ENCODE results near the gene RNF17. TPM values are rescaled to one million over a fixed set of nuclear protein-coding genes. Genes with fewer than 3 reads are reported as not detected.

Gene RNF17
- total RNA-seq, 1 donor from 2014 or later: not detected

GRCh38 chr13:24887759-24888158, 123.8 kb downstream of the RNF17 start:
- no peak for DNase-seq
- ATAC-seq: no peak

GRCh38 chr13:24888291-24888931, 124.4 kb downstream of the RNF17 start:
- no peak for TF ChIP-seq CTCF (IDR thresholded peaks at IDR 0.05)
- ATAC-seq: no peak
- intact Hi-C loops (cut with DNase I): no loop called here
- Histone ChIP-seq H3K9me3 (no peaks in the 10 kb centered on the region), H3K36me3 (peaks cover 39% of the 10 kb centered on the region), H3K4me3 (no peak overlapping the region), H3K4me1 (no peaks in the 10 kb centered on the region), H3K27ac (no peak overlapping the region), H3K27me3 (ENCODE audit: low read depth) (no peaks in the 10 kb centered on the region)
- DNase-seq: no peak

More at GRCh38 chr13:24887759-24888158, 123.8 kb downstream of the RNF17 start:
- Histone ChIP-seq H3K9me3 (no peaks in the 10 kb centered on the region), H3K4me1 (no peaks in the 10 kb centered on the region), H3K27me3 (ENCODE audit: low read depth) (no peaks in the 10 kb centered on the region), H3K27ac (no peak overlapping the region), H3K4me3 (no peak overlapping the region), H3K36me3 (peaks cover 39% of the 10 kb centered on the region)
- intact Hi-C loops (cut with DNase I): no loop called here
- TF ChIP-seq CTCF (IDR thresholded peaks at IDR 0.05): no peak

- ATAC-seq: no peak
- no peak for DNase-seq
- Histone ChIP-seq H3K4me1 (no peaks in the 10 kb centered on the region), H3K27me3 (ENCODE audit: low read depth) (no peaks in the 10 kb centered on the region), H3K36me3 (peaks cover 27% of the 10 kb centered on the region), H3K27ac (no peak overlapping the region), H3K9me3 (no peaks in the 10 kb centered on the region), H3K4me3 (no peak overlapping the region)
- intact Hi-C loops (cut with DNase I): no loop called here
- no peak for TF ChIP-seq CTCF (IDR thresholded peaks at IDR 0.05)
Measured at GRCh38 chr13:24890256-24890655, 126.3 kb downstream of the RNF17 start.

GRCh38 chr13:24891476-24892108, 127.6 kb downstream of the RNF17 start:
- no peak for ATAC-seq
- H3K27ac ChIP-seq: no peak overlapping the region
- intact Hi-C loops (cut with DNase I): no loop called here
- no peaks in the 10 kb centered on the region for H3K4me1 ChIP-seq
- no peak for TF ChIP-seq CTCF (IDR thresholded peaks at IDR 0.05)
- H3K27me3 ChIP-seq (ENCODE audit: low read depth): no peaks in the 10 kb centered on the region
- H3K4me3 ChIP-seq: no peak overlapping the region
- H3K9me3 ChIP-seq: no peaks in the 10 kb centered on the region
- H3K36me3 ChIP-seq: peaks cover 25% of the 10 kb centered on the region
- no peak for DNase-seq

- DNase-seq (no peak), ATAC-seq (no peak)
- Histone ChIP-seq H3K4me3 (no peak overlapping the region), H3K27me3 (ENCODE audit: low read depth) (no peaks in the 10 kb centered on the region), H3K4me1 (no peaks in the 10 kb centered on the region), H3K36me3 (peaks cover 28% of the 10 kb centered on the region), H3K27ac (no peak overlapping the region), H3K9me3 (no peaks in the 10 kb centered on the region)
- intact Hi-C loops (cut with DNase I): no loop called here
- TF ChIP-seq CTCF (IDR thresholded peaks at IDR 0.05): no peak
Measured at GRCh38 chr13:24892829-24893228, 128.9 kb downstream of the RNF17 start.

Data from lower lobe of right lung (tissue), 2 donors.